Measurements from ENCODE around the gene KRT85. TPM values are rescaled to one million over a fixed set of nuclear protein-coding genes. Genes with fewer than 3 reads are reported as not detected.

The KRT85 gene
- total RNA-seq, 1 donor from 2014 or later, result not detected

DNA sequence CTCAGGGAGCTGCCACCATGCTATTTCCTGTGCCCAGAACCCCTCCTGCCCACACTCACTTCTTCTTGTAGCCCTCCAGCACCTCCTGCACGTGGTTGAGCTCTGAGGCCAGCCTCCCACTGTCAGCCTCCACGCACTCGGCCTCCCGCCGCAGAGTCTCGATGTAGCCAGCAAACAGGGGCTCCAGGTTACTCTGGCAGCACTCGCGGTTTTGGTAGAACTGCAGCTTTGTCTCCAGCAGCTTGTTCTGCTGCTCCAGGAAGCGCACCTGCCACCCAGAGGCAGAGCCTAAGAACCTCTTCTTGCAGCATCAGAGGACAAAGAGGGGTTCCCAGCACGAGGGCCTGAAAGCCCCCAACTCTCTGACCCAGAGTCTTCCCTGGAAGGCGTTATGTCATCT lies 48.2 kb downstream of the KRT85 start:
- DNase-seq, result no peak
- Histone ChIP-seq H3K27ac (no peak overlapping the region), H3K27me3 (peaks cover 23% of the 10 kb centered on the region), H3K4me3 (no peak overlapping the region), H3K9me3 (no peaks in the 10 kb centered on the region), H3K36me3 (no peaks in the 10 kb centered on the region), H3K4me1 (no peaks in the 10 kb centered on the region)
- no peak for ATAC-seq
- TF ChIP-seq, protein P1, sequence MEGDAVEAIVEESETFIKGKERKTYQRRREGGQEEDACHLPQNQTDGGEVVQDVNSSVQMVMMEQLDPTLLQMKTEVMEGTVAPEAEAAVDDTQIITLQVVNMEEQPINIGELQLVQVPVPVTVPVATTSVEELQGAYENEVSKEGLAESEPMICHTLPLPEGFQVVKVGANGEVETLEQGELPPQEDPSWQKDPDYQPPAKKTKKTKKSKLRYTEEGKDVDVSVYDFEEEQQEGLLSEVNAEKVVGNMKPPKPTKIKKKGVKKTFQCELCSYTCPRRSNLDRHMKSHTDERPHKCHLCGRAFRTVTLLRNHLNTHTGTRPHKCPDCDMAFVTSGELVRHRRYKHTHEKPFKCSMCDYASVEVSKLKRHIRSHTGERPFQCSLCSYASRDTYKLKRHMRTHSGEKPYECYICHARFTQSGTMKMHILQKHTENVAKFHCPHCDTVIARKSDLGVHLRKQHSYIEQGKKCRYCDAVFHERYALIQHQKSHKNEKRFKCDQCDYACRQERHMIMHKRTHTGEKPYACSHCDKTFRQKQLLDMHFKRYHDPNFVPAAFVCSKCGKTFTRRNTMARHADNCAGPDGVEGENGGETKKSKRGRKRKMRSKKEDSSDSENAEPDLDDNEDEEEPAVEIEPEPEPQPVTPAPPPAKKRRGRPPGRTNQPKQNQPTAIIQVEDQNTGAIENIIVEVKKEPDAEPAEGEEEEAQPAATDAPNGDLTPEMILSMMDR (IDR thresholded peaks at IDR 0.05), result no peak
- intact Hi-C loops (cut with DNase I), result no loop called here

DNA sequence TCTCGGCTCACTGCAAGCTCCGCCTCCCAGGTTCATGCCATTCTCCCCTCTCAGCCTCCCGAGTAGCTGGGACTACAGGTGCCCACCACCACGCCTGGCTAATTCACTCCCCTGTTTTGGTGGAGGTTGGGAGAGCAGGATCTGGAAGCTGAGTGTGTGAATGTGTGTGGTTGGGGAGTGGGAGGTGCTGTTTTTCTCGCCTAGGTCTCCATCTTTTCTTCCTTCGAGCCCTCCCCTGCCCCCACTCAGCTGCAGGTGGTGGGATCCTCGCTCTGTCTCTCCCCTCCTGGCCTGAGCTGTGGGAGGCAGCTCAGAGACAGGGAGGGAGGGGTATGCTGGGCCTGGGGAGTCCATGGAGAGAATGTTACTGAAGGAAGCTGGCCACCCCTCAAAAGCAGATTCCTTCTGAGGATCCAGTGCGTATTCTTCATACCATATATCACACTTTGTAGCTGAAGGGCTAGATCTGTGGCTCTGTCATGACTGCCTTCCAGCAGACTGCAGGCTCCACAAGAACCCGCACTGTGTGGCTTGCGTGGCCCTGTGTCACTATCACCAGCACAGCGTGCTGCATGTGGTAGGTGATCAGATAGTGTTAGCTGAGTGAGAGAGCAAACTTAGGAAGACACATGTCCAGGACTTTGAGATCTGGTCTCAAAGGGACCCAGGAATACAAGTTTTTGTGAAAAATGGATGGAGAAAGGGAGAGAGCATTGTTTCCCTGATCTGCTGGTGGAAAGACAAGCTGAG lies 48.9 kb downstream of the KRT85 start:
- intact Hi-C loops (cut with DNase I), result no loop called here
- Histone ChIP-seq H3K4me3 (no peak overlapping the region), H3K36me3 (no peaks in the 10 kb centered on the region), H3K9me3 (no peaks in the 10 kb centered on the region), H3K4me1 (no peaks in the 10 kb centered on the region), H3K27ac (no peak overlapping the region), H3K27me3 (peaks cover 23% of the 10 kb centered on the region)
- TF ChIP-seq, protein P1 (IDR thresholded peaks at IDR 0.05), result no peak
- no peak for ATAC-seq
- no peak for DNase-seq

DNA sequence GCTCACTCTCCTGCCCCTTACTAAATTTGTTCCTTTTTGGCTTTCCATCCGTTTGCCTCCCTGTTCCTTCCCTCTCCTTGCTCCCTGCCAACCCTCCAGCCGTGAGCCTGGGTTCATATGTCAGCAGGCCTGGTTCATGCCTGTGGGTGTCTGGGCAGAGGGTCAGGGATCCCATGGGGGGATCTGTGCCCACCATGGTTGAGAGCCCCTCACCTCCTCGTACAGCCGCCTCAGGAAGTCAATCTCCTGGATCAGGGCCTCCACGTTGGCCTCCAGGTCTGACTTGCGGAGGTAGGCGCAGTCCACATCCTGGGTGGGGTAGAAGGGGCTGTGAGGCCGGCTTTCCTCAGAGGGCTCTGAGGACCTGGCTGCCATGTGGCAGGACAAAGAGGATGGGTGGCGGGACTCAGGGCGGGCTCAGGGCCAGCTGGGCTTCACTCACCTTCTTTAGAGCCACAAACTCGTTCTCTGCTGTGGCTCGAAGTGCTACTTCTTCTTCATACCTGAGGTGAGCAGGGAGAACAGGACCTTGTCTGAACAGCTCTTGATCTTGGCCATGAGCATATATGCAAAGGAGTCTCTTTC lies 49.7 kb downstream of the KRT85 start:
- Histone ChIP-seq H3K27ac (no peak overlapping the region), H3K27me3 (peaks cover 24% of the 10 kb centered on the region), H3K9me3 (no peaks in the 10 kb centered on the region), H3K36me3 (no peaks in the 10 kb centered on the region), H3K4me1 (no peaks in the 10 kb centered on the region), H3K4me3 (no peak overlapping the region)
- ATAC-seq (no peak), DNase-seq (no peak)
- intact Hi-C loops (cut with DNase I), result no loop called here
- TF ChIP-seq, protein P1 (IDR thresholded peaks at IDR 0.05), result no peak

DNA sequence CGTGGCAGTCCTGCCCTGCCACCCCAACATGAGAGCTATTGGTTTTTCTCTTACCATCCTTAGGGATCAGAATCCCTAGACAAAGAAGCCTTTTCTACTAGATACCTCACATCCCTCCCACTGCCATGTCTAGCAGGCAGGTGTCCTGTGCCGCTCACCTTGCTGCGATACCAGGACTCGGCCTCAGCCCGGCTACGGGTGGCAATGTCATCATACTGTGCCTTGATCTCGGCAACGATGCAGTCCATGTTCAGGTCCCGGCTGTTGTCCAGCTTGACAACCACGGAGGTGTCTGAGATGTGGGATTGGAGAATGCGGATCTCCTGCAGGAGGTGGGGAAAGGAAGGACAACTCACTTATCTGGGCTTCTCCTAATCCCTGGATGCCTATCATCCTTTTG lies 50.6 kb downstream of the KRT85 start:
- Histone ChIP-seq H3K4me1 (no peaks in the 10 kb centered on the region), H3K27ac (no peak overlapping the region), H3K36me3 (no peaks in the 10 kb centered on the region), H3K4me3 (no peak overlapping the region), H3K27me3 (peaks cover 30% of the 10 kb centered on the region), H3K9me3 (no peaks in the 10 kb centered on the region)
- no peak for ATAC-seq
- TF ChIP-seq, protein P1 (IDR thresholded peaks at IDR 0.05), result no peak
- intact Hi-C loops (cut with DNase I), result no loop called here
- DNase-seq, result no peak

DNA sequence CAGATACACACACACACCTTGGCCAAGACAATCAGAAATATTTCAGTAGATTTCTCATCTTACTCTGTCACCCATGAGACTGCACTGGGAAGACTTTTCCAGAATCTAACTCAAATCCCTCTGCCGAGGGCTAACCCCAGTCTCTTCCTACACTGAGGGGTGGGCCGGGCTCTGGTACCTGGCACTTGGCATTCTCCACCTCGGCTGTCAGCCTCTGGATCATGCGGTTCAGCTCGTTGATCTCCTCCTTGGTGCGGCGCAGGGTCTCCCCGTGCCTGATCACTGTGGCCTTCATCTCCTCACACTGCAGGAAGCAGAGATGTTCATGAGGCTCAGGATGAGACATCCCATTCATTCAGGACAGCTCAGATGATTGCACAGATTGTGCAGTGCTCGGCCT lies 51.0 kb downstream of the KRT85 start:
- H3K27ac ChIP-seq, result no peak overlapping the region
- H3K27me3 ChIP-seq, result peaks cover 31% of the 10 kb centered on the region
- no peaks in the 10 kb centered on the region for H3K36me3 ChIP-seq
- no peak for ATAC-seq
- TF ChIP-seq, protein P1 (IDR thresholded peaks at IDR 0.05), result no peak
- no peak for DNase-seq
- no peak overlapping the region for H3K4me3 ChIP-seq
- no peaks in the 10 kb centered on the region for H3K4me1 ChIP-seq
- intact Hi-C loops (cut with DNase I), result no loop called here
- no peaks in the 10 kb centered on the region for H3K9me3 ChIP-seq

Data from upper lobe of right lung (tissue), 1 donor.